NT2/D1 (cell line): ENCODE measurements around the gene LMO3.

Experiments
- DNase-seq: peaks from one replicate; pipeline ENCODE4 v3.0.0-alpha.2; 2011; ENCODE audit warnings: low read depth, low spot score
- H3K27me3 ChIP-seq: 2 replicates; pipeline ENCODE4 v1.6.0; 2011; ENCODE audit warnings: mild to moderate bottlenecking; ENCODE audit not compliant: insufficient read length, insufficient read depth
- H3K36me3 ChIP-seq: 2 replicates; pipeline ENCODE4 v1.6.1; 2011; ENCODE audit warnings: mild to moderate bottlenecking, low read length, mixed read lengths; ENCODE audit not compliant: insufficient read depth, insufficient read length
- H3K4me1 ChIP-seq: 2 replicates; pipeline ENCODE4 v1.5.1; 2011; ENCODE audit not compliant: insufficient read depth, insufficient read length
- H3K4me3 ChIP-seq: 2 replicates; pipeline ENCODE4 v1.5.1; 2011; ENCODE audit warnings: low read depth; ENCODE audit not compliant: insufficient read length
- H3K9ac ChIP-seq: 2 replicates; pipeline ENCODE4 v1.6.0; 2011; ENCODE audit warnings: low read depth; ENCODE audit not compliant: insufficient read length
- H3K9me3 ChIP-seq: 2 replicates; pipeline ENCODE4 v1.5.1; 2011; ENCODE audit warnings: mild to moderate bottlenecking, low read length; ENCODE audit not compliant: insufficient read depth
- SUZ12 ChIP-seq: IDR thresholded peaks from 2 replicates; pipeline ENCODE4 v1.6.1; 2011; ENCODE audit not compliant: insufficient read length, insufficient read depth; ENCODE audit errors: extremely low read depth
- YY1 ChIP-seq: IDR thresholded peaks from 2 replicates; pipeline ENCODE4 v1.6.1; 2011; ENCODE audit not compliant: insufficient read length, insufficient read depth
- ZNF274 ChIP-seq: IDR thresholded peaks from 2 replicates; pipeline ENCODE4 v1.6.1; 2011; ENCODE audit warnings: mild to moderate bottlenecking, low read depth, low read length

The LMO3 gene

DNA sequence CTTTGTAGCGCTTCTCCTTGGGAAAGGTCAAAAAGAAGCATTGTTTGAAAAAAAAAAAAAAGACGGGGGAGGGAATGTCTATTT, at the start of gene LMO3:
TSS of gene LMO3 (minus strand) at position 46 of the 84 bp plus-strand sequence. CDS start 5,302 bp downstream, outside the sequence.
- Histone ChIP-seq H3K36me3 (no peaks in the 10 kb centered on the region), H3K9ac (peak within 1 kb of the TSS; percentile 76), H3K4me3 (peak within 1 kb of the TSS; percentile 72), H3K4me1 (peaks cover 5% of the 10 kb centered on the region), H3K9me3 (no peaks in the 10 kb centered on the region), H3K27me3 (peaks cover 57% of the 10 kb centered on the region)
- TF ChIP-seq ZNF274, result no peak
- TF ChIP-seq SUZ12, result no peak
- no peak for TF ChIP-seq YY1
- DNase-seq, result no peak

DNA sequence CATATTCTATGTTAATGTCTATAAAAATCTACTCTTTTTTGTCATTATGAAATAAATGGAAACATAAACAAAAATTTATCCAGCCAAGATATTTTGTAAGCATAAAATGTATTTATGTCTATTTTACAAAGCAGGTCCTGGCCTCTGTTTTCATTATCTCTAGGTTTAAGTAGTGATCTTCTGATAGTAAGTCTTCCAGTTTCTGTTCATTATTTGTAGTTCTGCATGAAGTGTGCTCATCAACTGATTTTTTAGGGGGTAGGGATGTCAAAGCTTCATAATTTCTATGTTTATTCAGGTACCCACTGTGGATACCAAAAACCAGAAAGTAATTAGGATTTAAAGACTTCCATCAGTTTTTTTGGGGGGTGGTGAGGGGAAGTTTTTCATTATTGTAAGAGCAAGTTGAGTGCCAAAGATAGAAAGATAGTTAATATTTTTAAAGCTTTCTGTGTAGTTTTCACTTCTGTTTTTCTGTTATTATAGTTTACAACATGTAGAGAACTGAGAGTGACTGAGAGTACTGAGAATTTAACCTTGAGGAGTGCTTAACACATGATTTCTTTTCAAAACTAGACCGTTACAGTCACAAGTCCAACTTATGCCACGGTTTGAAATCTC, 30.6 kb upstream of the LMO3 start:
- H3K27me3 ChIP-seq, result no peaks in the 10 kb centered on the region
- peaks cover 9% of the 10 kb centered on the region; the same call in 1 of the 2 replicates for H3K9me3 ChIP-seq
- DNase-seq, result no peak
- H3K9ac ChIP-seq, result no peak overlapping the region
- TF ChIP-seq SUZ12, result no peak
- TF ChIP-seq ZNF274, result no peak
- no peak for TF ChIP-seq YY1
- H3K36me3 ChIP-seq, result no peaks in the 10 kb centered on the region
- no peak overlapping the region for H3K4me3 ChIP-seq
- H3K4me1 ChIP-seq, result no peaks in the 10 kb centered on the region

DNA sequence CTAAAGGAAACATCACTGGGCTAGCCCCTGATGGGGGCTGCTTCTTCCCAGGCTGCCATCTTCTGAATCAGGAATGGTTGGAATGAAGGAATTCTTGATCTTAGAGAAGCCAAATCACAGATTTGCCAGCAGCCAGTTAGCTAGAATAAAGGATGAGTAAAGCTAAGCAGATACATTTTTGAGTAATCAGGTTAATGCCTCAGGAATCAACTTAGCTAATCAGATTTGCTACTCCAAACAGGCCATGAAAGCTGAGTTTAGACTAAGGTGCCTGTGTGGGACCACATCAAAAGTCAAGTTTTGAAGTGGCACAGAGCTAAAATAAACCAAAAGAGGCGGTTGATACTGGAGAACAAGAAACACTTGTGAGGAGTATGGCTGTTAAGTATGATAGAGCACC, 28.8 kb upstream of the LMO3 start:
- DNase-seq, result no peak
- Histone ChIP-seq H3K27me3 (no peaks in the 10 kb centered on the region), H3K9ac (no peak overlapping the region), H3K4me3 (no peak overlapping the region), H3K36me3 (no peaks in the 10 kb centered on the region), H3K9me3 (no peaks in the 10 kb centered on the region), H3K4me1 (no peaks in the 10 kb centered on the region)
- no peak for TF ChIP-seq SUZ12
- no peak for TF ChIP-seq YY1
- no peak for TF ChIP-seq ZNF274

DNA sequence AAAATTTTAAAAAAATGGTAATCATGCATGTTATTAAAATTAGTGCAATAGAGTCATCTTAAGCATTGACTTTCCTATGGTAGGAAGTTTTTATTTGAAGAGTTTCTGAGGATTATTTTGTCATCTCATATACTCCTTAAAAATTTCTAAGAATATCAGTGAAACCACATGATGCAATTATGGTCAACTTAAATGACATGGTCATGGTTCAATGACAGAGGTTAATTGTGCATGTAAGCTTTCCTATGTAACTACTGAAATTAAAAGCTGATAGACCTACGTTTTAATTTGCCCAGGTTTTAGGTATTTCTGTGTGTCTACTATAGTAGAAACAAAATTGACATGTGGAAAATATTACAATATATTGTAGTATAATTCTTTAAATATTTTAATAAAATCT, 21.0 kb upstream of the LMO3 start:
- no peaks in the 10 kb centered on the region for H3K4me1 ChIP-seq
- no peaks in the 10 kb centered on the region for H3K36me3 ChIP-seq
- H3K9ac ChIP-seq, result no peak overlapping the region
- DNase-seq, result no peak
- no peaks in the 10 kb centered on the region for H3K27me3 ChIP-seq
- H3K9me3 ChIP-seq, result no peaks in the 10 kb centered on the region
- TF ChIP-seq ZNF274, result no peak
- TF ChIP-seq SUZ12, result no peak
- no peak for TF ChIP-seq YY1
- no peak overlapping the region for H3K4me3 ChIP-seq

DNA sequence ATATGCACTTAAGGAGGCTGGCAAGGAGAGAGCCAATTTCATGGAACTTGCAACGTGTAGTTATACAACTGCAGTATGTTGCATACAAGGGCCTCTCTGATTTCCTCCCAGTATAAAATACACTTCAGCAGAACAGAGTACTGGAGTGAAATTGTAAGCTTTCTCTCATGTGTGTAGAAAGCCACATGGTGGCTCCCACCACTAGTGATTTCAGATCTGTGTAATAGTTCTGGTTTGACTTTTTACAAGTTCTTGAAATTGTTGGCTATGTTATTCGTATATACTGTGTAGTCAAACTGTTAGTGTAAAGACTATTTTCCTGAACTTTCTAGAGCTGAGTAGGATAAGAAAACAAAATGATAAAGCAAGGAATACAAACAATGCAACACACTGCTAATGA, 16.4 kb upstream of the LMO3 start:
- no peaks in the 10 kb centered on the region for H3K36me3 ChIP-seq
- no peak overlapping the region for H3K4me3 ChIP-seq
- H3K27me3 ChIP-seq, result no peaks in the 10 kb centered on the region
- DNase-seq, result no peak
- TF ChIP-seq YY1, result no peak
- TF ChIP-seq SUZ12, result no peak
- no peak for TF ChIP-seq ZNF274
- H3K4me1 ChIP-seq, result no peaks in the 10 kb centered on the region
- no peak overlapping the region for H3K9ac ChIP-seq
- H3K9me3 ChIP-seq, result peaks cover 12% of the 10 kb centered on the region; the same call in 1 of the 2 replicates

DNA sequence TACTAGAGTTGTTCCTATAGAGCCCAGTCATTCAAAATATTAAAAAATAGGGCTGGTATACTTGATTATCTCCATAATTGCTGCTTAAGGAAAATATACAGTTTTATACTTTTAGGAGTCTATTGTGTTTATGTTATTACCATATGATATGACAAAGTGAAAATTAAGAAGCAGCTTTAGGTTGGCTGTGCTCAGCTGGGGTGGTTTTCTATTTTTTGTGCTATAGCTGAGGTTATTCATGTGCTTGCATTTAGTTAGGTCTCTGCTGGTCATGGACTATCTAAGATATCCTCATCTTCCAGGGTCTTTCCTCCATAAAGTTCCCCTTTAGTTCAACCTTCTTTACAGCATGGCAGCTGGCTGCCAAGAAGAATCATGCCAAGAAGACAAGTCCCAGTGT, 13.6 kb upstream of the LMO3 start:
- TF ChIP-seq YY1, result no peak
- TF ChIP-seq ZNF274, result no peak
- no peak for TF ChIP-seq SUZ12
- no peaks in the 10 kb centered on the region for H3K27me3 ChIP-seq
- no peaks in the 10 kb centered on the region for H3K4me1 ChIP-seq

DNA sequence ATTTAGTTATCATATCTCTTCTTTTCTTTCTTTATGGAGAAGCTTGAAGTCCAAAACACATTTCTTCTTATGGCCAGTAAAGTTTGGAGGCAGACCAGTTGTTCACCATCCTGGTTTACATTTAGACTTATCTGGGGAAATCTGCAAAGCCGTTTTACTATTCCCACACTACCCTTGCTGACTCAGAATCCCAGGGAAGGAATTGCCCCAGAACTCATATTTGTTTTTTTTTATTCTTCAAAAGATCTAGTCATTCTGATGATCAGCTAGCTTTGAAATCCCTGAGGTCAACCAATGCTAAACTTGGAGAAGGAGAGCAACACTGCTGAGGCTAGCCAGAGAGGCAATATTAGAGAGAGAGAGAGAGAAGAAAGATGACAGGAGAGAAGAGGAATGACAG, 12.3 kb upstream of the LMO3 start:
- H3K4me1 ChIP-seq, result no peaks in the 10 kb centered on the region
- no peak overlapping the region for H3K4me3 ChIP-seq
- H3K9me3 ChIP-seq, result peaks cover 12% of the 10 kb centered on the region; the same call in 1 of the 2 replicates
- H3K27me3 ChIP-seq, result no peaks in the 10 kb centered on the region
- DNase-seq, result no peak
- H3K36me3 ChIP-seq, result no peaks in the 10 kb centered on the region
- no peak for TF ChIP-seq YY1
- no peak for TF ChIP-seq SUZ12
- TF ChIP-seq ZNF274, result no peak
- no peak overlapping the region for H3K9ac ChIP-seq

More for the DNA sequence above, 13.6 kb upstream of the LMO3 start:
- Histone ChIP-seq H3K9ac (no peak overlapping the region), H3K36me3 (no peaks in the 10 kb centered on the region), H3K9me3 (peaks cover 12% of the 10 kb centered on the region; the same call in 1 of the 2 replicates), H3K4me3 (no peak overlapping the region)
- DNase-seq, result no peak

DNA sequence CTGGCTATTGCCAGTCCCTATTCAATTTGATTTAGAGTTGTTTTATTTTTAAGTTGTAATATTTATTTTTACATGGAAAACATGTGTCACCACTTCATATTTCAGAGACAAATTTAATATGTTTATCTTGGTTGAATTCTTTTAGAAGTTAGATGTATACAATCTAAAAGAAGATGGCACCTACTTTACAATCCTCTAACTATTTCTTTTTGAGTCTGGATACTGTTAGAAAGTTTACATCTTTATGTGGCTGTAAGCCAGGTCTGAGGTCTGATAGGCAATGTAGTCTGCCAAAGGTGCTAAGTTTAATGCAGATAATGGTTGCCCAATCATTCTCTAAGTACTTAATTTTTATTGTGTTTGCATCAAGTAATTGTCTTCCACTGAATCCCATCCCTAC, 7.2 kb upstream of the LMO3 start:
- no peak for DNase-seq
- no peak overlapping the region for H3K9ac ChIP-seq
- peaks cover 12% of the 10 kb centered on the region for H3K27me3 ChIP-seq
- H3K36me3 ChIP-seq, result no peaks in the 10 kb centered on the region
- H3K4me3 ChIP-seq, result no peak overlapping the region
- H3K9me3 ChIP-seq, result no peaks in the 10 kb centered on the region
- TF ChIP-seq SUZ12, result no peak
- peaks cover 6% of the 10 kb centered on the region for H3K4me1 ChIP-seq
